CD1c-positive myeloid dendritic cell (primary cell): ENCODE results near the gene SHISA5.

Source experiments
- DNase-seq: peaks from one replicate; pipeline ENCODE4 v3.0.0-alpha.2; 2016; ENCODE audit errors: extremely low spot score

Gene SHISA5

DNA sequence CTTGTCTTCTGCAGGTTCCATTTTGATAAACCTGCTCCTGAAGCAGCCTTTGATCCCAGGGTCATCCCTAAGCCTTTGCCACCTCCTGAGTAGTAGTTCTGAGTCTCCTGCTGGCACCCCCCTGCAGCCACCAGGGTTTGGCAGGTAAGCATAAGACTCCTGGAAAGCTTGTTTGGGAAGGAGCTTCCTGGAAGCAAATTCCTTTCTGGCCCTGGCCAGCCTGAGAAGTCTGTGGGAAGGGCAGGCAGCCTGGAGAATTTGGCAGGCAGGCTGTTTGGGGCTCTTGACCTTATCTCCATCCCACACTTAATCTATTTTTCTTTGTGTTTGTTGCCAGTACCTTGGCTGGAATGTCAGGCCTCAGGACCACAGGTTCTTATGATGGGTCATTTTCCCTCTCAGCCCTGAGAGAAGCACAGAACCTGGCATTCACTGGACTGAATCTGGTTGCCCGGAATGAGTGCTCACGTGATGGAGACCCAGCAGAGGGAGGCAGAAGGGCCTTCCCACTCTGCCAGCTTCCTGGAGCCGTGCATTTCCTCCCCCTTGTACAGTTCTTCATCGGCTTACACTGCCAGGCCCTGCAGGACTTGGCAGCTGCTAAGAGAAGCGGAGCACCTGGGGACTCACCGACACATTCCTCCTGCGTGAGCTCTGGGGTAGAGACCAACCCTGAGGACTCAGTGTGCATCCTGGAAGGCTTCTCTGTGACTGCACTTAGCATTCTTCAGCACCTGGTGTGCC is 44.0 kb downstream of the SHISA5 start:
- no peak for DNase-seq

- DNase-seq, result no peak
Observed at GRCh38 chr3:48459331-48459730, 44.6 kb downstream of the SHISA5 start.

GRCh38 chr3:48456456-48456855 is 47.5 kb downstream of the SHISA5 start:
- no peak for DNase-seq

DNA sequence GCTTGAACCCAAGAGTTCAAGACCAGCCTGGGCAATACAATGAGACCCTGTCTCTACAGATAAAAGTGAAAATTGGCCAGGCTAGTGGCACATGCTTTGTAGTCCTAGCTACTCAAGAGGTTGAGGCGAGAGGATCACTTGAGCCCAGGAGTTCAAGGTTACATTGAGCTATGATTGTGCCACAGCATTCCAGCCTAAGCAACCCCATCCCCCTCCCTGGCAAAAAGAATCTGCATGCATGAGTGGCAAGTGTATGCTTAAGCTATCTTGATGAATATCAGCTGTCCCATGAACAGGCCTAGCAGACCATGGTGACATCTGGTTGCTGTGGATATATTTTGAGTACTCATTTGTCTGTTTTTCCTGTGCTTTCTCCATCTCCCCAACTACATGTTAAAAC is 52.7 kb downstream of the SHISA5 start:
- DNase-seq, result no peak

DNA sequence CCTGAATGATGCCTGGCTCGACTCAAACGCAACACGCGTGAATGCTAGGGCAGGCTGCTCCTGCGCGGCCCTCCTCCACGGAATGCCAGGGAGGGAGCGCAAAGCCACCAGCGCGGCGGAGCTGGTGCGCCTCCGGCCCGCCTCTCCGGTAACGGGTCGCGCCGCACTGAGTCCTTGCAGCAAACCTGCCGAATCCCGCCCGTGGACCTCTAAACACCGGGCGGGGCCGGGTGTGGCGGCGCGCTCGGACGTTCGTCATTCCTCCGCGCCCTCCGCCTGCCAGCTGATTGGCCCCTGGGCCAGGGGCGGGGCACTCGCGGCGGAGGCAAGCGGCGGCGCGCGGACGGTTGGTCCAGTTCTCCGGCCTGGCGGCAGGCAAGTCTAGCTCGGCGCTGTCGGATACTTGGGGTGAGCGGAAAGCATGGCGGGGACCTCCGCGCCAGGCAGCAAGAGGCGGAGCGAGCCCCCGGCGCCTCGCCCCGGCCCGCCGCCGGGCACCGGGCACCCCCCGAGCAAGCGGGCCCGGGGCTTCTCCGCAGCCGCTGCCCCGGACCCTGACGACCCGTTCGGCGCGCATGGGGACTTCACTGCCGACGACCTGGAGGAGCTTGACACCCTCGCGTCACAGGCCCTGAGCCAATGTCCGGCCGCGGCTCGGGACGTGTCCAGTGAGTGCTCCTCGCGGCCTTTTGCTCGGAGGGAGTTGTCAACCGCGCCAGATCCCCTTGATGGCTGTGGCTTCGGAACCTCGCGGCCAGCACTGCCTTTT is 57.4 kb downstream of the SHISA5 start, which contains the start of gene ATRIP:
ATRIP (plus strand) TSS at position 313 of the 769 bp plus-strand sequence; CDS start at position 422, 109 bp downstream.
- peak; percentile 95 for DNase-seq

GRCh38 chr3:48446043-48446424 is 57.9 kb downstream of the SHISA5 start:
- DNase-seq, result no peak

DNA sequence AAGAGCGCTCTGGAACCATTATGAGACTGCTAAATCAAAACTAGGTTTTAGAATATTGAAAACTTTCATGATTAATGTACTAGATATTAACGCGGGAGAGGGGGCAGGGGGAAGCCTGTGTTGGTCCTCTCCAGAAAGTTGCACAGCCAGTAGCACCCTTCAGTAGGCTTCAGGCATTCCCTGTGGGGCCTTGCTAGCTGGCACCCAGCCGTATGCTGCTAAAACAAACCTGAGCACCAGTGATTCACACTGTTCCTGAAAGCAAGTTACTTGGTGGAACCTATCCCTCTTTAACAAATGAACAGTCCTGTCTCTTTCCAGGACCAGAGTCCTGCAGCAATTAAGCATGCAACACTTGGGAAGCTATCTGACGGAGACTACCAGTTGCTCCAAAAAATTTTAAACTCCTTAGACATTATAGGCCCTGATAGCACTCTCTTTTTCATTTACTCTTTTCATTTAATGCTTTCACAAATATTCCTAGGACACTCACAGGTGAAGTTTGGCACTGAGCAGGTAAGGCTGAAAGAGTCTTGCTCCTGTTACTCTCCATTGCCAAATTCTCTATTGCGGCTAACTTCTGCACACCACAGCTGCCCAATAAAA is 58.6 kb downstream of the SHISA5 start:
- no peak for DNase-seq

GRCh38 chr3:48441940-48442339 is 62.0 kb downstream of the SHISA5 start:
- no peak for DNase-seq

DNA sequence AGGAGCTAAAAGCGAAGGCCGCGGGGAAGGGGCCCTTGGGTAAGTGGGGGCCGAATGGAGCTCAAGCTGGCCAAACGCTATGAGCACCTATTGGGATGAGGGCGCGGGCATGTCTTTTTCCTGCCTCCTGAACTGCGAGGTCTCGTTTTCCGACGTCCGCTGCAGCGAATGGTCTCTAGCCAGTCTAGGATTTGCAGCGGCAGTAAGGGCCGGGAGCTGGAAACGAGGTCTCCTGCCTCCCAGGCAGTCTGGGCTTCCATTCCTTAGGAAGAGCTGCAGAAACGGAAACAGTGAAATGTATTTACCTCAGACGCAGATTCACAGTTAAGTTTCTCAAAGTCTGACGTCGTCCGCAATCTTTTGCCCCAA is 63.4 kb downstream of the SHISA5 start:
- peak; percentile 17 for DNase-seq

DNA sequence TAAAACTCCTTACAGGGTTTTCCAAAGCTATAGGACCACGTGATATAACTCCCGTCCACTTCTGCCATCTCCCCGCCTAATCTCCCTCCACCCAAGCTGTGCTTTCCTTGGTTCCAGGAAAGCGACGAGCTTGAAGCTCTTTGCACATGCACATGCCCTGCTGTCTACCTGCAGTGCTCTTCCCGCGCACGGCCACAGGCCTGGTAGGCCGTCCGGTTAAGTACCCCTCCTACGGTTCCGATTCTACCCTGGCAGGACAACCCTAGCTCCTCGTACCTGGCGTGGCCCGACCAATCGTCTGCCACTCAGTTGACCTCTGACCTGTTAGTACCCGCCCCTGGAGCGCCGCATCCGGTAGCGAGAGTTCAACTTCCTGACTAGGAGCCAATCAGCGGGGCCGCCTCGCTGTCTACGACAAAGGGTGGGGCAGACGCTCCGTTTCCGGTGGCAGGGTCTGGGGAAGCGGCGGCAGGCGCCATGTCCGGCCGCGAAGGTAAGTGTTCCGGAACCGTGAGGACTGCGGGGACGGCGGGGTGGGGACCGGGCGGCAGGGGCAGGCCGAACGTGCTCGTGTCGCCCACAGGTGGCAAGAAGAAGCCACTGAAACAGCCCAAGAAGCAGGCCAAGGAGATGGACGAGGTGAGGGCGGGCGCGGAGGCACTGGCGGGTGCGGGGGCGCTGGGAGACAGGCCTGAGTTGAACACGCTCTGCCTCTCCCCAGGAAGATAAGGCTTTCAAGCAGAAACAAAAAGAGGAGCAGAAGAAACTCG is 64.0 kb downstream of the SHISA5 start, which contains the start of the genes CCDC51 and TMA7:
CCDC51 (minus strand) TSS at position 300 of the 770 bp plus-strand sequence. CDS start 4,991 bp downstream, outside the sequence.
TMA7 (plus strand) TSS at position 438 of the 770 bp plus-strand sequence; CDS start at position 478, 40 bp downstream.
- peak; percentile 98 for DNase-seq

DNA sequence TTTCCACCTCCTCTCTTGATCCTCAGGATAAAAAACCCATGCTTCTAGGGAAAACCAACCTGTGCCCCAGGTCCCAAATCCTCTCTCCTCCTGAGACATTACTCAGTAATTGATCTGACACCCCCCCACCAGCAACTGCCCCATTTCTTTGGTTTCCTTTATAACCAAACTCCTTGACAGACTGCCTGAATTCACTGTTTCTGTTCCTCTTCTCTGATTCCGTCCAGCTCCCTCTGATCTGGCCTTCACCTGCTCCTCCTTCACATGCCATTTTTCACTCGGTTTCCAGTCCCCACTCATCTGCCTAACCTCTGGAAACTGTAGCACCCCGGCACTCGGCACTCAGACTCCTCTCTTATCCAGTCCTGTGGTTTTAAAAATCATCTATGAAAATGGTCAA is 66.2 kb downstream of the SHISA5 start:
- peak; percentile 4 for DNase-seq

DNA sequence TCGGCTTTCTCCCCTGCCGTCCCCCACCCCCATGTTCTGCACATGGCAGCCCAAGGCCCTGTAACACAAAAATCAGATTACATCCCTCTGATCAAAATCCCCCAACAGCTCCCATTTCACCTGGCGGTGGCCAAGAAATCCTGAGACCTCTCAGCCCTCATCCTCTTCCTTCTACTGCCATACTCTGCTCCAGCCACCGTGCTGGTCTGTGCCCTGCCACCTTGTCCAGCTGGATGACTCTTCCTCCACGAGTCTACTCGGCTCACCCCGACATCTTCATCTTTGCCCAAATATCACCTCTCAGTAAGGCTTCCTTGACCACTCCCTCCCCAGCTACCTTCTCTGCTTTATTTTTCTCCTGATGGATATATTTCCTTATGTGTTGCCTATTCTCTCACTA is 67.1 kb downstream of the SHISA5 start:
- DNase-seq, result no peak

DNA sequence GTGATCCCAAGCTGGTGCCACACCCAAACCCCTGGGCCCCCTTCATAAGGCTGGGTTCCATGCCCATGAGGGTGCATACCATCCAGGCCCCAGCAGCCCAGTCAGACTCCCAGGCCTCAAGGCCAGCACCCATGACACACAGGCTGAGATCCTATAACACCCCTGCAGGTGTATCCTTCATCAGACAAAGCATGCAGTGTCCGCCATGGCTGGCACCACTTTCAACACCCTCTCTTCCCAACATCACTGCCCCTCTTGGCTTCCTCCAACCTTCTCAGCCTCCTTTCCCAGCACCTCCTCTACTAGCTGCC is 67.5 kb downstream of the SHISA5 start:
- no peak for DNase-seq

DNA sequence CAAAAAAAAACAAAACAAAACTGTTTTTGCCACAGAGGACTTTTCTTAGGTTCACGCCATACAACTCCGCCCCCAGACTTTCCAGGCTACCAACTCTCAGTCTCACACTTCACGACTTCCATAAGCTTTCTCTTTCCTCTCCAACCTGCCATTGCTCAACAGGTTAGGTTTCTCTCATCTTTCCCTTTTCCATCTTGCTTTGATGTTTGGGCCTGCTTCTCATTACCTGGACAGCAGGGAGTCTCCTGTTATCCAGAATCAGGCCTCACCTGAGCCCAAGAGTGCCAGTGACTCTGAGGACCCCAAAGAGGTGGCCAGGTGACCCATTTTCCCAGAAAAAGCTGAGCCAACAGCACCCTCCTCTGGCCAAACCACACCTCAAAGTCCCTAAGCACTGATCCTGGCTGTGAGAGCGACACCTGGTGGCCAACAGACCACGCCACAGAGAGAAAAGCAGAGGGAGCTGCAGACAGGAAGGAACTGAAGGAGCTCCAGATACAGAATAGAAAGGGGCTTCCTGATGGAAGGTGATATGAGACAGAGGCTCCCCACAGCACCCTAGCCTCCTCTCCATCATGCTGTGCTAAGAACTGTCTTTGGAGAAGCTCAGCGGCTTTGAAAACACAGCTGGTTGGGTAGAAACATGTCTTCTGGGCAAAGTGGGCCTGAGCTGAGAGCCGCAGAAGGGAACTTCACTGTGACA is 68.0 kb downstream of the SHISA5 start:
- peak; percentile 88 for DNase-seq

GRCh38 chr3:48435223-48435595 is 68.8 kb downstream of the SHISA5 start:
- DNase-seq, result no peak

GRCh38 chr3:48434591-48435222 is 69.3 kb downstream of the SHISA5 start:
- no peak for DNase-seq

DNA sequence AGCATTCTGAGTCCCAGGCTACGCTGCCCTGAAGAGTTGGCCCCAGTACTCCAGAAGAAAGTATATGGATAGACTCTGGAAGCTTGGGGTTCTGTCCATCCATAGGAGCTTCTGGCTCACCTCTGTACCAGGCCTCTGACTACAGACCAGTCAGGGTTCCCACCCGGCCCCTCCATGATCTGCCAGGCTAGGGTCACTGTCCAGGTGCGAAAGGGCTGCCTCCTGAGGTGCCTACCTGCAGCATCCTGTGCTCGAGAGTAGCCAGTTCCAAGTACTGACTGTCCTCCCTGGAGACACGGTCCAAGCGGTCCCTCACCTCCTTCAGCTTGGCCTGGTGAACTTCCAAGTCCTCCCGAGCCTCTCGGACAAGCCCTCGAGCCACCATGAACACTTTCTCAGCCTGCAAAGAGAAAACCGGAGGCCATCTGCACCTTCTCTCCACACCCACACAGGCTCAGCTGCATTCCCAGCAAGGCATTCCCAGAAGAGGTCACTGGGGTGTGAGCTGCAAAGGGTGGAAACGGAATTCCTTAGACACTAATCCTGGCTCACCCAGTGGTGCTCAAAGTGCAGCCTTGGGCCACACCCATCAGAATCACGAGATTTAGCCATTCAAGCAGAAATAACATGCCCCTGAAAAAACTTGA is 70.4 kb downstream of the SHISA5 start:
- DNase-seq, result no peak

DNA sequence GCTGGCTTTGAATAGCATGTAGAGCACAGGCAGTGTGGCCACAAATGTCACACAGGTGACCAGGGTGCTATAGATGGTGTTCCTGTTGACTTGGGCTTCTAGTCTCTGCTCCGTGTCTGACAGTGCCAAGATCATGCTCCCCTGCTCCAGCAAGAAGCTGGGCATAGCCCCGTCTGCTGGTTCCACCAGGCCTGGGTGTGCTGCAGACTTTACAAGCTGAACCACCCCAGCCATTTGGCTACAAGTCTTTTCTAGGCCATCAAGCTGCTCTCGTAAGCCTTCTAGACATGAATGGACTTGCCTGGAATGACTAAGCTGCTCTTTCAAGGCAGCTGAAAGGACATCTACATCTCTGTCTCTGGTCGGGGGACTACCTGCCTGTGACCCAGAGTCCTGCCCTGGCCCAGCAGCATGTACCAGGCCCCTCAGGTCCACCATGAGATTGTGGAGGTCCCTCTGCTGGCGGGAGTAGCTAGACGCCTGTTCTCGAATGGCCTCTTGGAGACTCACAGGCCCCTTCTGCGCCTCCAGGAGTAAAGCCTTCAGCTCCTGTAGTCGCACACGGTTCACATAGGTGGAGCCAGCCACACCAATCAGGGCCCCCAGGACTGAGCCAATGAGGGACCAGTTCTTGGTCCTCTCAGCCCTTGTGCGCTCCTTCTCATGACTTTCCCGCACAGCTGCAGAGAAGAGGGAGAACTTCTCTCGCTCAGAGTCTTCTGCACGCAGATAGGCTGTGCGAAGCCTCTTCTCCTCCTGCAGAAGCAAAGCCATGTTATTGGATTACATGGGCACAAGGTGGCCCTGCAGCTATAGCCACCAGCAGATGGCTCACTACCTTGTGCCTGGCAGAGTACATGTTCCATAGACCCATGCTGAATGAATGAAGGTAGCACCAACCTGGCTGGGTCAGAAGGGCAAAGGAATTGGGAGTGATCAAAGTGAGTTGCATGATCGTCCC is 71.3 kb downstream of the SHISA5 start:
- no peak for DNase-seq
